Embryonic facial prominence (tissue), 1 donor: ENCODE results near the gene PTTG2.

Experiments used
- DNase-seq: peaks from one replicate; pipeline ENCODE4 v3.0.0-alpha.2; 2016; ENCODE audit errors: extremely low spot score

The PTTG2 gene

GRCh38 chr4:37985730-37986275 is 25.6 kb downstream of the PTTG2 start:
- no peak for DNase-seq

DNA sequence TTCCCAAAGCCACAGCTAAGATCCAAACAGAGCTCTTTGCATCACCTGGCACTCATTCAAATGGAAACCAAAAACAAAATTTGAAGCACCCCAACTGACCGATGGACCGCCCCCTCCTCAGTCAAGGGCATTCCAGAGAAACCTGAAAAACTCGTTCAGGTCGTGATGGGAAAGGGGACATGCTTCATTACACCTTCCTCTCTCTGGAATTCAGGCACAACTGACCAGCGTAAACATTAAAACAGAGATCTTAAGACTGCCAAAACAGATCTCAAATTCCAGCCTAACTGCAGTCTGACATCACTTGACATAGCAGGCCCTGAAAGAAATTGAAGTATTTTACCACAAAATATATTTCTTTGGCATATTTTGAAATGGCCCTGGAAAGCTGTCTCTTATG is 28.5 kb downstream of the PTTG2 start:
- no peak for DNase-seq

GRCh38 chr4:37989398-37990260 is 29.4 kb downstream of the PTTG2 start:
- DNase-seq: no peak

- no peak for DNase-seq
These were observed 30.6 kb downstream of the PTTG2 start for GRCh38 chr4:37990731-37991245.

DNA sequence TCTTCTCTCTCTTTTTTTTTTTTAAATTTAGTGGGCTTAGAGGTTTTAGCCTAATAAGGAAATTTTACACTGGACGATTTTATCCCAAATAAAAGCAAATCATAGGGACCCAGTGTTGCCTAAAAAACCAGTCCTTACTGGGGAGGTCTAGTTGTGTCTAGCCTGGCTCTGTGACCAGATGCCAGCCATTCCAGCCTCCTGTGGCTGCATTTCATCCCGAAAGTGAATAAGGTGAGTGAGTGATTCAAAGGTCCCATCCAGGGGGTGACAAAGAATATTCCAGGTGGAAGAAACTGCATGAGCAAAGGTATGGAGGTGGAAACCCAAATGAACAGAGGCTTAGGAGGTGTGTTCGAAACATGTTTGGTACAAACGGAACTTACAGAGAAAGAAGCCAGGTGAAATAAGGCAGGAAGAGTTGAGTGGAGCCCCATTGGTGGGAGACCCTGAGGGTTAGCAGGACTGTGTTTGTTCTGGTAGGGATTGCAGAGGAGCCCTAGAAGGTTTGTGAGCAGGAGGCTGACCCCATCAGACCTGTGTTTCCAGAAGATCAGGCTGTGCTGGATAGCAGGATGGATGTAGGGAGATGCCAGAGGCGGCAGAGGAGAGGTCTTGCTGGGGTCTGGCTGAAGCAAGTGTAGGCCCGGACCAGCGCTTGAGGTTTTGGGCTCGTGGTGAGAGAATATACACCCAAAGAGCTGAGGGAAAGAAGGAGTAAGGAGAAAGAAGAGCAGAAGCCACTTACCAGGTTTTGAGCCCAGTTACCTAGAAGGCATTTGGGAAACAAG is 31.6 kb downstream of the PTTG2 start:
- DNase-seq: no peak

- no peak for DNase-seq
These were observed 33.6 kb downstream of the PTTG2 start for GRCh38 chr4:37993806-37994205.

GRCh38 chr4:37994569-37994968 is 34.4 kb downstream of the PTTG2 start:
- no peak for DNase-seq

DNA sequence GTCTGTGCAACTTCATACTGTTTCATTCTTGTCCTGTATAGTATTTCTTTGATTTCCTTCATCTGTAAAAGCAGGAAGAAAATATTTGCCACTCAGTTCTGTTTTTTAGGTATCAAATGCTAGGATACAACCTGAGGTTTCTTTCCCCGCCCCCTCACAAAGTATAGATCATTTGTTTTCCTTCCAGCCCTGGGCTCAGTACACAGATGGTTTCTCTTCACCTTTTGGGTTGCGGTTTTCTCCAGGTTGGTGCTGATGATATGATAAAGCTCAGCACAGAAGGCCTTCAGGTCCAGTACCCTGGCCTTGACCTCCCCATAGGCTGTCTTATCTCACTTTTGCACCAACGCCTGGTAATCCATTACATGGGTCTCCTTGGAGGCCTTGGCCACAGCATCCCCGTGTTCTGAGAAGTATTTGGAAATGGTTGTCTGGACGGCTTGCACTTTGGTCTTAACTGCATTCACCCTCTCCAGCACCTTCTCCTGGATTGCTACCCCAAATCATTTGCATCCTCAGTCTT is 35.2 kb downstream of the PTTG2 start:
- no peak for DNase-seq

DNA sequence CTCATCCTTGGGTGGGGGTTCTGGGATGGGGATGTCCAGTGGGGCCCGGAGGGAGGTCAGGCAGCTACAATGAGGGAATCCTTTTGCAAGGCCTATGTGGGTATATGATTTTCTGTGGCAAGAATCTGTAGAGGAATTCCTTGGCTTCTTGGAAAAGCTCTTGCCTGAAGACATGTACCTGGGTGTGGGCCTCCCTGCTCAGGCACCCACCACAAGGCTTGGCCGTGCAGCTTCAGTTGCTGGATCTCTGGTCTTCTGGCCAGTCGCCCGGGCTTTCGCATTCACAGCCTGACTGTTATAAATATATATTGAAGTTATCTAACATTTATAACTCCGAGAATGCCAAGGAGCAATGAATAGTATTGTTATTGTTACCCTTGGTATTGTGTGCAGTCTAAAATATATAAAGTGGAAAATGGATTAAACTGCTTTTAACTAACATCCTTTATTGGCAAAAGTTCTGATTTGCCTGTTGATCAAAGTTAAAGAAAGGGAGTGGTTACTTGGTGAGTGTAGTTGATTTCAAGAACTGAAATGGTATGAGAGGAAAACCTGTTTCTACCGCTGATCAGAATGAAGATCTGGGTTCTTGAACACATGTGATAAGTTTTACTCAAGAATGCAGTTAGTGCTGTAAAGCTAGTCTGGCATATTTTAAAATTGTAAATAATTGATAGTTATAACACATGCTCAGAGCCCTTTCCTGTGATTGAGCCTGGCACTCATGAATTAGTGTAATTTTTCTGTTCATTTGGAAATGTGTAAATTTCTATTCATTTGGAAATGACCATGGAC is 36.0 kb downstream of the PTTG2 start:
- no peak for DNase-seq

DNA sequence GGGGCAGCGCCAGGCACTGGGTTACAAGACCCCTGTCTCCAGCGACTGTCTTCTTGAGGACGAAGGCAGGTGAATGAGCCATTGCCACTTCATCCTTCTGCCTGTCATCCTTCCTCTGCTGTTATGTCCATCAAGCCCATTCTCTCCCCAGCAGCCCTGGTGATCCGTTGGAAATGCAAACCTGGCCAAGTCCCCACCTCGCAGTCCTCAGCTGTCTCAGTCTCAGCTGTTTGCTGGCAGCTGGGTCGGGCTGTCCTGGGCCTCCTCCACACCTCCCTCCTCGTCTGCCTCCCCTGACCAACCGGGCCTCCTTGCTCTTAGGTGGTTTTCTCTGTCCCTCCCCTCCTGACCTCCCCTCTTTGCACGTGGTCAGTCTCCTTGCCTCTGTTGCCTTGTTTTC is 38.0 kb downstream of the PTTG2 start:
- DNase-seq: no peak

DNA sequence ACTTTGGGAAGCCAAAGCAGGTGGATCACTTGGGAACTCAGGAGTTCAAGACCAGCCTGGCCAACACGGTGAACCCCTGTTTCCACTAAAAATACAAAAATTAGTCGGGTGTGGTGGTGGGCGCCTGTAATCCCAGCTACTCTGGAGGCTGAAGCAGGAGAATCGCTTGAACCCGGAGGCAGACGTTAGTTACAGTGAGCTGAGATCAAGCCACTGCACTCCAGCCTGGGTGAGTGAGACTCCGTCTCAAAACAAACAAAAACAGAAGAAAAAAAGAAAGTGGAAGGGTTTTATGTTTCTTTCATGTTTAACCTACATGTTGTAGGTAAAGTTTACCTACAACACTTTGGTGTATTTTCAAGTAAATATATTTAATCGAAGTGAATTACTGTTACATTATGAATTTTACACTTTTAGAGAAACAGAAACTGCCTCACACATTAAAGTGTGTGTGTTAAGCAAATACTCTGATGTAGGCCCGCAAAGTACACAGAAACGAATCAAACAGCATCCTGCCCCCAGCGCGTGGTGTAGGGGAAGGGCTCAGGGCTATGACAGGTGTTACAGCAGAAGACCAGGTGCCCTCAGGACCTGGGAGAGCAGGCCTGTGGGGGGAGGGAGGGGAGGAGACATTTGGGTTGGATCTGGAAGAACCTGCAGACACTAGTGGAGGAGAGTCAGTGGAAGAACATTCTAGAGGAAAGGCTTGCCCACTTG is 39.0 kb downstream of the PTTG2 start:
- no peak for DNase-seq

GRCh38 chr4:37999965-38000364 is 39.8 kb downstream of the PTTG2 start:
- no peak for DNase-seq

DNA sequence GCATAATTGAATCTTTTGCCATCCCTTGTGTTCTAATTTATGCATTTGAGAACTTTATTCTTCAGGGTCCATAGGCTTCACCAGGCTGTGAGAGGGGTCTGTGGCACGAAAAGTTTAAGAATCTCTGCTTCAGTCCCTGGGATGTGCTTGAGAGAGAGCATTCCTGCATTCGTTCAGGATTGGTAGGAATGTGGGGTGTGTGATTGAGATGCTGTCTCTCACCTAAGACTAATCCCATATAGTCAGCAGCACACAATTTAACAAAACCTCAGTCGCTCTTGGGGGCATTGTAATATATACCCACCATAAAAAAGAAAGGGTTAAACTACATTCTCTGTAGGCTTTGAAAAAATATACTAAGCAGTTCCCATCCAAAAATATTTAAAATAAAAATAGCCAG is 41.7 kb downstream of the PTTG2 start:
- DNase-seq: no peak

- no peak for DNase-seq
These were observed 42.4 kb downstream of the PTTG2 start for GRCh38 chr4:38002451-38003071.

GRCh38 chr4:38003102-38003501 is 42.9 kb downstream of the PTTG2 start:
- no peak for DNase-seq

- no peak for DNase-seq
These were observed 43.4 kb downstream of the PTTG2 start for GRCh38 chr4:38003628-38004027.

DNA sequence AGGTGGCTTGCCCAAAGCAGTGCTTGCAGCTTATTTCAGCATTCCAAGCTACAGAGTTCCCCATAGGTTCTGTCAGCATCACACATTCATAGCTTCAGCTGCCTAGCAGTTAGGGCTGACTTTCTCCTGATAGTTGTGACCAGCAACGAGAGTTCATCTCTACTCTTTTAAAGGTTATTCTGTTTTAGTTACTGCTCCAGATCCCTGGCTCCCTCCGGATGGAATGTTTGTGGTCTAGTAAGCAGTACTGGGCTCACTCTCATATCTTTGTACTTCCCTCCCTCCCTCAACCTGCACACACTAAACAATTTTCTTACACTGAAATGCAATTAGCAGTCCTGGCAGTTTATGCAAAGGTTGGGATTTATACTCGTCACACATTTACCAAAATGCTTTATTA is 43.9 kb downstream of the PTTG2 start:
- no peak for DNase-seq

- DNase-seq: no peak
These were observed 44.7 kb downstream of the PTTG2 start for GRCh38 chr4:38004887-38005286.

GRCh38 chr4:38005637-38006036 is 45.4 kb downstream of the PTTG2 start:
- no peak for DNase-seq

- DNase-seq: no peak
These were observed 47.4 kb downstream of the PTTG2 start for GRCh38 chr4:38007645-38008044.
